ENCODE results near the gene CCDC83.
"Not testable (repeated sequence)": the region's sequence is repeated elsewhere in the genome, so short reads cannot be mapped to it uniquely, and the experiment has no call there.

Gene CCDC83

GRCh38 chr11:85922367-85922766 lies 67.2 kb downstream of the CCDC83 start:
- H3K4me3 ChIP-seq (ENCODE audit: low read length in 2 of 2): no peak overlapping the region
- no peaks in the 10 kb centered on the region for H3K27me3 ChIP-seq (ENCODE audit: control insufficient read depth in 3 of 3, insufficient read depth in 3 of 3, low read depth in 1 of 3, low read length in 3 of 3)
- no peak overlapping the region for H3K27ac ChIP-seq (replicated peaks; ENCODE audit: low read length)
- H3K18ac ChIP-seq (ENCODE audit: low read length): no peak overlapping the region
- no peak overlapping the region for H3K23ac ChIP-seq (ENCODE audit: low read depth, low read length, poor library complexity)
- no peak overlapping the region for H3K4ac ChIP-seq (ENCODE audit: low read length)
- no peak overlapping the region for H3K14ac ChIP-seq (ENCODE audit: low read length)
- DNase-seq (ENCODE audit: low spot score): no peak
- no peak overlapping the region for H3K9ac ChIP-seq (ENCODE audit: low read depth, low read length, poor library complexity)
- no CpG with 5 or more reads among the region's 1 CpG for WGBS, 2 donors (ENCODE audit: extremely low coverage in 2 of 2, insufficient read length in 2 of 2, insufficient replicate concordance in 1 of 2)
- no peak overlapping the region for H2BK12ac ChIP-seq (ENCODE audit: low read length)
- no peak overlapping the region for H2AFZ ChIP-seq (ENCODE audit: low read length)
- no peak overlapping the region for H2BK120ac ChIP-seq (ENCODE audit: low read depth, low read length)
- no peak overlapping the region for H2AK5ac ChIP-seq (ENCODE audit: low read depth, low read length)
- no peak overlapping the region for H4K8ac ChIP-seq (ENCODE audit: low read depth, low read length)
- H4K91ac ChIP-seq (ENCODE audit: low read depth, low read length, poor library complexity): no peak overlapping the region
- H3K4me1 ChIP-seq (ENCODE audit: control insufficient read depth in 2 of 2, insufficient read depth in 1 of 2, low read depth in 1 of 2, low read length in 2 of 2): no peaks in the 10 kb centered on the region
- no peaks in the 10 kb centered on the region for H3K9me3 ChIP-seq (replicated peaks in 1 of 2; ENCODE audit: control insufficient read depth in 2 of 2, insufficient read depth in 1 of 2, low read depth in 1 of 2, low read length in 2 of 2)
- no peak overlapping the region for H2BK15ac ChIP-seq (ENCODE audit: low read length)
- H2BK5ac ChIP-seq (ENCODE audit: low read length): no peak overlapping the region
- H3K36me3 ChIP-seq (replicated peaks in 1 of 2; ENCODE audit: control insufficient read depth in 2 of 2, insufficient read depth in 2 of 2, low read length in 2 of 2): no peaks in the 10 kb centered on the region
- H3K4me2 ChIP-seq (ENCODE audit: insufficient read depth, low read length, poor library complexity, severe bottlenecking): no peak overlapping the region
- H3K79me1 ChIP-seq (ENCODE audit: low read depth, low read length): no peaks in the 10 kb centered on the region

DNA sequence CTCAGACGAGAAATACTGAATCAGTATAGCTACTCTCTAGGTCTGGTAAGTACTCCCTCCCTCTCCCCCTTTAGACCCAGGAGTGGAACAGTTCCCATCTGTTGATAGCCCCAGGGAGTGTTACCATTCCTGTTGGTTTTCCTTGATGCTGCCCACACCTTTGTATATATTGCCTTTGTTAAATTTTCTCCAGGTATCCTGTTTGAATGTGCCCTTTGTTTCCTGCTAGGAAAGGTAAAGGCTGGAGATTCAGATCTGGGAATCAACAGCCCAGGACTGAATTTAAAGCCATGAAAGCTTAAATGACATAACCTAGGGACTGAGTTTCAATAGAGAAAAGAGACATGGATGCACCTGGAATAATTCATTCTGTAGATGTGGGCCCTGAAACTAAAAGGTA lies 68.3 kb downstream of the CCDC83 start:
- Histone ChIP-seq H3K27me3 (ENCODE audit: control insufficient read depth in 3 of 3, insufficient read depth in 3 of 3, low read depth in 1 of 3, low read length in 3 of 3) (no peaks in the 10 kb centered on the region), H2AK5ac (ENCODE audit: low read depth, low read length) (no peak overlapping the region), H3K79me1 (ENCODE audit: low read depth, low read length) (no peaks in the 10 kb centered on the region), H2AFZ (ENCODE audit: low read length) (no peak overlapping the region), H3K4me2 (ENCODE audit: insufficient read depth, low read length, poor library complexity, severe bottlenecking) (no peak overlapping the region), H3K27ac (replicated peaks; ENCODE audit: low read length) (no peak overlapping the region), H2BK5ac (ENCODE audit: low read length) (no peak overlapping the region), H4K91ac (ENCODE audit: low read depth, low read length, poor library complexity) (no peak overlapping the region), H4K8ac (ENCODE audit: low read depth, low read length) (no peak overlapping the region), H3K4ac (ENCODE audit: low read length) (no peak overlapping the region), H2BK120ac (ENCODE audit: low read depth, low read length) (no peak overlapping the region), H3K4me1 (ENCODE audit: control insufficient read depth in 2 of 2, insufficient read depth in 1 of 2, low read depth in 1 of 2, low read length in 2 of 2) (no peaks in the 10 kb centered on the region), H3K9ac (ENCODE audit: low read depth, low read length, poor library complexity) (no peak overlapping the region), H2BK12ac (ENCODE audit: low read length) (no peak overlapping the region), H3K36me3 (replicated peaks in 1 of 2; ENCODE audit: control insufficient read depth in 2 of 2, insufficient read depth in 2 of 2, low read length in 2 of 2) (no peaks in the 10 kb centered on the region), H3K4me3 (ENCODE audit: low read length in 2 of 2) (no peak overlapping the region), H3K9me3 (replicated peaks in 1 of 2; ENCODE audit: control insufficient read depth in 2 of 2, insufficient read depth in 1 of 2, low read depth in 1 of 2, low read length in 2 of 2) (no peaks in the 10 kb centered on the region), H3K14ac (ENCODE audit: low read length) (no peak overlapping the region), H2BK15ac (ENCODE audit: low read length) (no peak overlapping the region), H3K23ac (ENCODE audit: low read depth, low read length, poor library complexity) (no peak overlapping the region), H3K18ac (ENCODE audit: low read length) (no peak overlapping the region)
- no peak for DNase-seq (ENCODE audit: low spot score)
- no CpG with 5 or more reads among the region's 1 CpG for WGBS, 2 donors (ENCODE audit: extremely low coverage in 2 of 2, insufficient read length in 2 of 2, insufficient replicate concordance in 1 of 2)

DNA sequence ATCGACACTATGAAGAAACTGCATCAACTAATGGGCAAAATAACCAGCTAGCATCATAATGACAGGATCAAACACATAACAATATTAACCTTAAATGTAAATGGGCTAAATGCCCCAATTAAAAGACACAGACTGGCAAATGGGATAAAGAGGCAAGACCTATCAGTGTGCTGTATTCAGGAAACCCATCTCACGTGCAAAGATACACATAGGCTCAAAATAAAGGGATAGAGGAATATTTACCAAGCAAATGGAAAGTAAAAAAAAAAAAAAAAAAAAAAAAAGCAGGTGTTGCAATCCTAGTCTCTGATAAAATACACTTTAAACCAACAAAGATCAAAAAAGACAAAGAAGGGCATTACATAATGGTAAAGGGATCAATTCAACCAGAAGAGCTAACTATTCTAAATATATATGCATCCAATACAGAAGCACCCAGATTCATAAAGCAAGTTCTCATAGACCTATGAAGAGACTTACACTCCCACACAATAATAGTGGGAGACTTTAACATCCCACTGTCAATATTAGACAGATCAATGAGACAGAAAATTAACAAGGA lies 71.6 kb downstream of the CCDC83 start:
- H2BK5ac ChIP-seq (ENCODE audit: low read length); H3K14ac ChIP-seq (ENCODE audit: low read length); H3K79me1 ChIP-seq (ENCODE audit: low read depth, low read length); H3K36me3 ChIP-seq (replicated peaks in 1 of 2; ENCODE audit: control insufficient read depth in 2 of 2, insufficient read depth in 2 of 2, low read length in 2 of 2); H4K91ac ChIP-seq (ENCODE audit: low read depth, low read length, poor library complexity); H3K27ac ChIP-seq (replicated peaks; ENCODE audit: low read length); H3K9ac ChIP-seq (ENCODE audit: low read depth, low read length, poor library complexity); H3K4me1 ChIP-seq (ENCODE audit: control insufficient read depth in 2 of 2, insufficient read depth in 1 of 2, low read depth in 1 of 2, low read length in 2 of 2); H2AFZ ChIP-seq (ENCODE audit: low read length); H4K8ac ChIP-seq (ENCODE audit: low read depth, low read length); H2BK15ac ChIP-seq (ENCODE audit: low read length); H3K23ac ChIP-seq (ENCODE audit: low read depth, low read length, poor library complexity); H3K27me3 ChIP-seq (ENCODE audit: control insufficient read depth in 3 of 3, insufficient read depth in 3 of 3, low read depth in 1 of 3, low read length in 3 of 3); H3K18ac ChIP-seq (ENCODE audit: low read length); H3K9me3 ChIP-seq (replicated peaks in 1 of 2; ENCODE audit: control insufficient read depth in 2 of 2, insufficient read depth in 1 of 2, low read depth in 1 of 2, low read length in 2 of 2); H3K4me2 ChIP-seq (ENCODE audit: insufficient read depth, low read length, poor library complexity, severe bottlenecking); H2BK120ac ChIP-seq (ENCODE audit: low read depth, low read length); H3K4me3 ChIP-seq (ENCODE audit: low read length in 2 of 2); H3K4ac ChIP-seq (ENCODE audit: low read length); DNase-seq (ENCODE audit: low spot score); H2BK12ac ChIP-seq (ENCODE audit: low read length); H2AK5ac ChIP-seq (ENCODE audit: low read depth, low read length): not testable (repeated sequence)
- no CpG with 5 or more reads among the region's 2 CpGs for WGBS, 2 donors (ENCODE audit: extremely low coverage in 2 of 2, insufficient read length in 2 of 2, insufficient replicate concordance in 1 of 2)

- no peak overlapping the region for H3K4me3 ChIP-seq (ENCODE audit: low read length in 2 of 2)
- H3K9ac ChIP-seq (ENCODE audit: low read depth, low read length, poor library complexity): no peak overlapping the region
- H3K27me3 ChIP-seq (ENCODE audit: control insufficient read depth in 3 of 3, insufficient read depth in 3 of 3, low read depth in 1 of 3, low read length in 3 of 3): no peaks in the 10 kb centered on the region
- H3K4me2 ChIP-seq (ENCODE audit: insufficient read depth, low read length, poor library complexity, severe bottlenecking): no peak overlapping the region
- H2BK120ac ChIP-seq (ENCODE audit: low read depth, low read length): no peak overlapping the region
- no peaks in the 10 kb centered on the region for H3K36me3 ChIP-seq (replicated peaks in 1 of 2; ENCODE audit: control insufficient read depth in 2 of 2, insufficient read depth in 2 of 2, low read length in 2 of 2)
- H2BK15ac ChIP-seq (ENCODE audit: low read length): no peak overlapping the region
- H3K9me3 ChIP-seq (replicated peaks in 1 of 2; ENCODE audit: control insufficient read depth in 2 of 2, insufficient read depth in 1 of 2, low read depth in 1 of 2, low read length in 2 of 2): peaks cover 4 to 8% of the 10 kb centered on the region in 2 donors
- H3K79me1 ChIP-seq (ENCODE audit: low read depth, low read length): no peaks in the 10 kb centered on the region
- DNase-seq (ENCODE audit: low spot score): no peak
- no peak overlapping the region for H3K18ac ChIP-seq (ENCODE audit: low read length)
- H3K14ac ChIP-seq (ENCODE audit: low read length): no peak overlapping the region
- no peak overlapping the region for H3K27ac ChIP-seq (replicated peaks; ENCODE audit: low read length)
- no peak overlapping the region for H2AK5ac ChIP-seq (ENCODE audit: low read depth, low read length)
- no peak overlapping the region for H3K23ac ChIP-seq (ENCODE audit: low read depth, low read length, poor library complexity)
- H2BK5ac ChIP-seq (ENCODE audit: low read length): no peak overlapping the region
- WGBS, 2 donors (ENCODE audit: extremely low coverage in 2 of 2, insufficient read length in 2 of 2, insufficient replicate concordance in 1 of 2): no CpG with 5 or more reads among the region's 11 CpGs
- no peaks in the 10 kb centered on the region for H3K4me1 ChIP-seq (ENCODE audit: control insufficient read depth in 2 of 2, insufficient read depth in 1 of 2, low read depth in 1 of 2, low read length in 2 of 2)
- no peak overlapping the region for H3K4ac ChIP-seq (ENCODE audit: low read length)
- H4K91ac ChIP-seq (ENCODE audit: low read depth, low read length, poor library complexity): no peak overlapping the region
- H4K8ac ChIP-seq (ENCODE audit: low read depth, low read length): no peak overlapping the region
- H2BK12ac ChIP-seq (ENCODE audit: low read length): no peak overlapping the region
- no peak overlapping the region for H2AFZ ChIP-seq (ENCODE audit: low read length)
These were observed 75.7 kb downstream of the CCDC83 start for GRCh38 chr11:85930879-85931366.

Data from neuronal stem cell (in vitro differentiated cells).